ENCODE measurements around the gene IFRD2.
"Not testable (repeated sequence)": the region's sequence is repeated elsewhere in the genome, so short reads cannot be mapped to it uniquely, and the experiment has no call there.

IFRD2 gene

GRCh38 chr3:50264383-50264963 lies 27.8 kb downstream of the IFRD2 start:
- Histone ChIP-seq H3K36me3 (ENCODE audit: control insufficient read depth in 4 of 4, insufficient read depth in 4 of 4, low read length in 3 of 4) (peaks cover 0 to 6% (median 0%) of the 10 kb centered on the region in 4 experiments), H3K4me3 (ENCODE audit: control insufficient read depth in 1 of 7, extremely low read depth in 1 of 7, insufficient read depth in 4 of 7, low read depth in 2 of 7, low read length in 6 of 7) (no peak overlapping the region), H3K27ac (ENCODE audit: insufficient read depth in 1 of 2, low read depth in 1 of 2, low read length in 2 of 2, poor library complexity in 1 of 2, severe bottlenecking in 2 of 2) (no peak overlapping the region), H3K4me1 (ENCODE audit: control extremely low read depth in 1 of 4, control insufficient read depth in 4 of 4, insufficient read depth in 4 of 4, low read length in 3 of 4) (peaks cover 0 to 14% (median 13%) of the 10 kb centered on the region in 4 experiments), H3K9me3 (ENCODE audit: control extremely low read depth in 1 of 5, control insufficient read depth in 4 of 5, insufficient read depth in 2 of 5, low read depth in 1 of 5, low read length in 4 of 5) (no peaks in the 10 kb centered on the region), H3K27me3 (replicated peaks in 2 of 5; ENCODE audit: control insufficient read depth in 4 of 5, insufficient read depth in 5 of 5, low read length in 4 of 5) (peaks cover 0 to 40% (median 5%) of the 10 kb centered on the region in 5 experiments)
- ChIA-PET CTCF (interaction anchor here (1.1 to 72.5 kb wide), 5 partner anchors 15 to 144 kb away, joined by 3 to 1875 read pairs (median 5); partner anchors contain the start of genes GNAI2, LSMEM2, SEMA3B and SLC38A3), POLR2A (interaction anchor here (0.6 to 0.8 kb wide), 3 partner anchors 21 to 66 kb away, joined by 4 to 7 read pairs (median 5); partner anchors contain the start of gene TUSC2)
- WGBS (ENCODE audit: insufficient coverage) = no CpG with 5 or more reads among the region's 7 CpGs
- DNase-seq = no peak

GRCh38 chr3:50263478-50264382 lies 28.5 kb downstream of the IFRD2 start:
- no peak overlapping the region for H3K4me3 ChIP-seq (ENCODE audit: control insufficient read depth in 1 of 7, extremely low read depth in 1 of 7, insufficient read depth in 4 of 7, low read depth in 2 of 7, low read length in 6 of 7)
- DNase-seq = no peak
- ChIA-PET POLR2A (interaction anchor here (0.6 to 0.8 kb wide), 4 partner anchors 14 to 65 kb away, joined by 3 to 7 read pairs (median 4); partner anchors contain the start of gene TUSC2), CTCF (interaction anchor here (1.1 to 72.5 kb wide), 5 partner anchors 14 to 143 kb away, joined by 3 to 1875 read pairs (median 5); partner anchors contain the start of genes GNAI2, LSMEM2, SEMA3B and SLC38A3)
- no peak overlapping the region for H3K27ac ChIP-seq (ENCODE audit: insufficient read depth in 1 of 2, low read depth in 1 of 2, low read length in 2 of 2, poor library complexity in 1 of 2, severe bottlenecking in 2 of 2)
- H3K27me3 ChIP-seq (replicated peaks in 2 of 5; ENCODE audit: control insufficient read depth in 4 of 5, insufficient read depth in 5 of 5, low read length in 4 of 5) = peaks cover 0 to 36% (median 5%) of the 10 kb centered on the region in 5 experiments
- H3K4me1 ChIP-seq (ENCODE audit: control extremely low read depth in 1 of 4, control insufficient read depth in 4 of 4, insufficient read depth in 4 of 4, low read length in 3 of 4) = peaks cover 0 to 16% (median 14%) of the 10 kb centered on the region in 4 experiments
- peaks cover 0 to 14% (median 2%) of the 10 kb centered on the region in 4 experiments for H3K36me3 ChIP-seq (ENCODE audit: control insufficient read depth in 4 of 4, insufficient read depth in 4 of 4, low read length in 3 of 4)
- H3K9me3 ChIP-seq (ENCODE audit: control extremely low read depth in 1 of 5, control insufficient read depth in 4 of 5, insufficient read depth in 2 of 5, low read depth in 1 of 5, low read length in 4 of 5) = no peaks in the 10 kb centered on the region
- WGBS (ENCODE audit: insufficient coverage) = 85% methylated on average over 6 of the region's 6 CpGs

GRCh38 chr3:50262778-50263177 lies 29.5 kb downstream of the IFRD2 start:
- peaks cover 0 to 16% (median 14%) of the 10 kb centered on the region in 4 experiments for H3K4me1 ChIP-seq (ENCODE audit: control extremely low read depth in 1 of 4, control insufficient read depth in 4 of 4, insufficient read depth in 4 of 4, low read length in 3 of 4)
- POLR2A ChIA-PET = no interaction called here

GRCh38 chr3:50262200-50262599 lies 30.0 kb downstream of the IFRD2 start:
- Histone ChIP-seq H3K4me1 (ENCODE audit: control extremely low read depth in 1 of 4, control insufficient read depth in 4 of 4, insufficient read depth in 4 of 4, low read length in 3 of 4) (peaks cover 0 to 16% (median 14%) of the 10 kb centered on the region in 4 experiments), H3K27me3 (replicated peaks in 2 of 5; ENCODE audit: control insufficient read depth in 4 of 5, insufficient read depth in 5 of 5, low read length in 4 of 5) (peaks cover 0 to 21% (median 5%) of the 10 kb centered on the region in 5 experiments), H3K36me3 (ENCODE audit: control insufficient read depth in 4 of 4, insufficient read depth in 4 of 4, low read length in 3 of 4) (peaks cover 8 to 29% (median 15%) of the 10 kb centered on the region in 4 experiments)
- H3K27ac ChIP-seq (ENCODE audit: insufficient read depth in 1 of 2, low read depth in 1 of 2, low read length in 2 of 2, poor library complexity in 1 of 2, severe bottlenecking in 2 of 2); H3K9me3 ChIP-seq (ENCODE audit: control extremely low read depth in 1 of 5, control insufficient read depth in 4 of 5, insufficient read depth in 2 of 5, low read depth in 1 of 5, low read length in 4 of 5); H3K4me3 ChIP-seq (ENCODE audit: control insufficient read depth in 1 of 7, extremely low read depth in 1 of 7, insufficient read depth in 4 of 7, low read depth in 2 of 7, low read length in 6 of 7); DNase-seq; POLR2A ChIA-PET: not testable (repeated sequence)
- WGBS (ENCODE audit: insufficient coverage) = 100% methylated on average over 3 of the region's 4 CpGs
- CTCF ChIA-PET = interaction anchor here (69.0 to 72.5 kb wide), 2 partner anchors 13 to 30 kb away, joined by 1875 read pairs; partner anchors contain the start of genes GNAI2, LSMEM2, SEMA3B and SLC38A3

More at GRCh38 chr3:50262778-50263177, 29.5 kb downstream of the IFRD2 start:
- Histone ChIP-seq H3K9me3 (ENCODE audit: control extremely low read depth in 1 of 5, control insufficient read depth in 4 of 5, insufficient read depth in 2 of 5, low read depth in 1 of 5, low read length in 4 of 5) (no peaks in the 10 kb centered on the region), H3K27ac (ENCODE audit: insufficient read depth in 1 of 2, low read depth in 1 of 2, low read length in 2 of 2, poor library complexity in 1 of 2, severe bottlenecking in 2 of 2) (no peak overlapping the region), H3K36me3 (ENCODE audit: control insufficient read depth in 4 of 4, insufficient read depth in 4 of 4, low read length in 3 of 4) (peaks cover 3 to 23% (median 9%) of the 10 kb centered on the region in 4 experiments), H3K4me3 (ENCODE audit: control insufficient read depth in 1 of 7, extremely low read depth in 1 of 7, insufficient read depth in 4 of 7, low read depth in 2 of 7, low read length in 6 of 7) (no peak overlapping the region), H3K27me3 (replicated peaks in 2 of 5; ENCODE audit: control insufficient read depth in 4 of 5, insufficient read depth in 5 of 5, low read length in 4 of 5) (peaks cover 0 to 27% (median 5%) of the 10 kb centered on the region in 5 experiments)
- CTCF ChIA-PET = interaction anchor here (69.0 to 72.5 kb wide), 2 partner anchors 13 to 31 kb away, joined by 1875 read pairs; partner anchors contain the start of genes GNAI2, LSMEM2, SEMA3B and SLC38A3
- 98% methylated on average over 7 of the region's 7 CpGs for whole genome bisulfite sequencing (ENCODE audit: insufficient coverage)
- no peak for DNase-seq

GRCh38 chr3:50261505-50261904 lies 30.7 kb downstream of the IFRD2 start:
- no peak overlapping the region for H3K27ac ChIP-seq (ENCODE audit: insufficient read depth in 1 of 2, low read depth in 1 of 2, low read length in 2 of 2, poor library complexity in 1 of 2, severe bottlenecking in 2 of 2)
- ChIA-PET POLR2A (interaction anchor here (1.4 kb wide), 1 partner anchor 76 kb away, joined by 7 read pairs; no protein-coding TSS in a partner anchor), CTCF (interaction anchor here (10.1 to 72.5 kb wide), 3 partner anchors 12 to 69 kb away, joined by 97 to 1875 read pairs (median 1875); partner anchors contain the start of genes GNAI2, GNAT1, LSMEM2 and SEMA3B)
- peaks cover 0 to 16% (median 14%) of the 10 kb centered on the region in 4 experiments for H3K4me1 ChIP-seq (ENCODE audit: control extremely low read depth in 1 of 4, control insufficient read depth in 4 of 4, insufficient read depth in 4 of 4, low read length in 3 of 4)
- DNase-seq = no peak
- peaks cover 15 to 36% (median 21%) of the 10 kb centered on the region in 4 experiments for H3K36me3 ChIP-seq (ENCODE audit: control insufficient read depth in 4 of 4, insufficient read depth in 4 of 4, low read length in 3 of 4)
- H3K9me3 ChIP-seq (ENCODE audit: control extremely low read depth in 1 of 5, control insufficient read depth in 4 of 5, insufficient read depth in 2 of 5, low read depth in 1 of 5, low read length in 4 of 5) = no peaks in the 10 kb centered on the region
- H3K4me3 ChIP-seq (ENCODE audit: control insufficient read depth in 1 of 7, extremely low read depth in 1 of 7, insufficient read depth in 4 of 7, low read depth in 2 of 7, low read length in 6 of 7) = no peak overlapping the region
- peaks cover 0 to 14% (median 2%) of the 10 kb centered on the region in 5 experiments for H3K27me3 ChIP-seq (replicated peaks in 2 of 5; ENCODE audit: control insufficient read depth in 4 of 5, insufficient read depth in 5 of 5, low read length in 4 of 5)
- no CpG with 5 or more reads among the region's 2 CpGs for WGBS (ENCODE audit: insufficient coverage)

GRCh38 chr3:50260942-50261441 lies 31.2 kb downstream of the IFRD2 start:
- ChIA-PET POLR2A (interaction anchor here (1.2 to 1.7 kb wide), 3 partner anchors 15 to 76 kb away, joined by 3 to 7 read pairs (median 6); no protein-coding TSS in a partner anchor), CTCF (interaction anchor here (1.2 to 72.5 kb wide), 4 partner anchors 11 to 114 kb away, joined by 3 to 1875 read pairs (median 986); partner anchors contain the start of genes GNAI2, GNAT1, LSMEM2 and SEMA3B)
- Histone ChIP-seq H3K4me3 (ENCODE audit: control insufficient read depth in 1 of 7, extremely low read depth in 1 of 7, insufficient read depth in 4 of 7, low read depth in 2 of 7, low read length in 6 of 7) (peak overlapping the region in 3 of 7 experiments; percentile 63 to 76 (median 67)), H3K27me3 (replicated peaks in 2 of 5; ENCODE audit: control insufficient read depth in 4 of 5, insufficient read depth in 5 of 5, low read length in 4 of 5) (peaks cover 0 to 9% (median 0%) of the 10 kb centered on the region in 5 experiments), H3K9me3 (ENCODE audit: control extremely low read depth in 1 of 5, control insufficient read depth in 4 of 5, insufficient read depth in 2 of 5, low read depth in 1 of 5, low read length in 4 of 5) (no peaks in the 10 kb centered on the region), H3K4me1 (ENCODE audit: control extremely low read depth in 1 of 4, control insufficient read depth in 4 of 4, insufficient read depth in 4 of 4, low read length in 3 of 4) (peaks cover 0 to 16% (median 14%) of the 10 kb centered on the region in 4 experiments), H3K27ac (ENCODE audit: insufficient read depth in 1 of 2, low read depth in 1 of 2, low read length in 2 of 2, poor library complexity in 1 of 2, severe bottlenecking in 2 of 2) (no peak overlapping the region), H3K36me3 (ENCODE audit: control insufficient read depth in 4 of 4, insufficient read depth in 4 of 4, low read length in 3 of 4) (peaks cover 18 to 41% (median 26%) of the 10 kb centered on the region in 4 experiments)
- DNase-seq = no peak
- 94% methylated on average over 5 of the region's 5 CpGs for WGBS (ENCODE audit: insufficient coverage)

Data from common myeloid progenitor, CD34-positive (primary cell).